ENCODE data around the gene BOLA2B. TPM values are rescaled to one million over a fixed set of nuclear protein-coding genes. Genes with fewer than 3 reads are reported as not detected.

The BOLA2B gene
- total RNA-seq, 4 donors from 2014 or later = 227 to 487 (median 370) TPM

- TF ChIP-seq CTCF (IDR thresholded peaks at IDR 0.05) (no peak), POLR2A (IDR thresholded peaks at IDR 0.05) (no peak)
- no peak overlapping the region for H3K27ac ChIP-seq
- H3K4me3 ChIP-seq = no peak overlapping the region
- no peaks in the 10 kb centered on the region for H3K27me3 ChIP-seq
- H3K4me1 ChIP-seq = no peaks in the 10 kb centered on the region
- no peaks in the 10 kb centered on the region for H3K9me3 ChIP-seq
- H3K36me3 ChIP-seq = no peaks in the 10 kb centered on the region
- DNase-seq = no peak
Observed at GRCh38 chr16:30157214-30157613, 36.3 kb downstream of the BOLA2B start.

- DNase-seq = no peak
- H3K9me3 ChIP-seq = no peaks in the 10 kb centered on the region
- H3K27ac ChIP-seq = no peak overlapping the region
- no peaks in the 10 kb centered on the region for H3K4me1 ChIP-seq
- H3K27me3 ChIP-seq = no peaks in the 10 kb centered on the region
- H3K36me3 ChIP-seq = no peaks in the 10 kb centered on the region
- TF ChIP-seq POLR2A (IDR thresholded peaks at IDR 0.05) (no peak), CTCF (IDR thresholded peaks at IDR 0.05) (no peak)
- no peak overlapping the region for H3K4me3 ChIP-seq
Observed at GRCh38 chr16:30155188-30155587, 38.3 kb downstream of the BOLA2B start.

- Histone ChIP-seq H3K4me1 (no peaks in the 10 kb centered on the region), H3K36me3 (no peaks in the 10 kb centered on the region), H3K4me3 (no peak overlapping the region), H3K27me3 (no peaks in the 10 kb centered on the region), H3K9me3 (peaks cover 0 to 8% (median 0%) of the 10 kb centered on the region in 4 donors), H3K27ac (no peak overlapping the region)
- DNase-seq = no peak
- no peak for TF ChIP-seq POLR2A (IDR thresholded peaks at IDR 0.05)
- no peak for TF ChIP-seq CTCF (IDR thresholded peaks at IDR 0.05)
Observed at GRCh38 chr16:30152517-30152916, 40.9 kb downstream of the BOLA2B start.

- H3K27me3 ChIP-seq = no peaks in the 10 kb centered on the region
- TF ChIP-seq CTCF (IDR thresholded peaks at IDR 0.05) = no peak
- TF ChIP-seq POLR2A (IDR thresholded peaks at IDR 0.05) = no peak
- no peak for DNase-seq
- no peak overlapping the region for H3K27ac ChIP-seq
- H3K9me3 ChIP-seq = peaks cover 0 to 8% (median 0%) of the 10 kb centered on the region in 4 donors
- H3K36me3 ChIP-seq = no peaks in the 10 kb centered on the region
- H3K4me3 ChIP-seq = no peak overlapping the region
- H3K4me1 ChIP-seq = no peaks in the 10 kb centered on the region
Observed at GRCh38 chr16:30151091-30151490, 42.4 kb downstream of the BOLA2B start.

- no peaks in the 10 kb centered on the region for H3K4me1 ChIP-seq
- H3K27ac ChIP-seq = no peak overlapping the region
- no peak overlapping the region for H3K4me3 ChIP-seq
- DNase-seq = no peak
- TF ChIP-seq CTCF (IDR thresholded peaks at IDR 0.05) = no peak
- TF ChIP-seq POLR2A (IDR thresholded peaks at IDR 0.05) = no peak
- no peaks in the 10 kb centered on the region for H3K36me3 ChIP-seq
- H3K27me3 ChIP-seq = no peaks in the 10 kb centered on the region
- H3K9me3 ChIP-seq = peaks cover 0 to 8% (median 0%) of the 10 kb centered on the region in 4 donors
Observed at GRCh38 chr16:30149250-30149930, 44.1 kb downstream of the BOLA2B start.
